ENCODE data around the gene TENM4. TPM values are rescaled to one million over a fixed set of nuclear protein-coding genes. Genes with fewer than 3 reads are reported as not detected.

The TENM4 gene
- total and polyA plus RNA-seq, 2 of the 13 experiments (the other 11 are each of a cell fraction or from before 2014, with no cell fraction given) = not detected

GRCh38 chr11:78870655-78871054 lies 570.2 kb downstream of the TENM4 start (continued):
- TF ChIP-seq MYNN (CRISPR knock-in tag; IDR thresholded peaks at IDR 0.05; ENCODE audit: low read depth) (no peak), ZNF775 (CRISPR knock-in tag; IDR thresholded peaks at IDR 0.05; ENCODE audit: borderline replicate concordance) (no peak), TMF1 (CRISPR knock-in tag; IDR thresholded peaks at IDR 0.05; ENCODE audit: low read depth) (no peak), ZNF792 (CRISPR knock-in tag; IDR thresholded peaks at IDR 0.05) (no peak), PCBP1 (IDR thresholded peaks at IDR 0.05; ENCODE audit: borderline replicate concordance, low read depth, low read length) (no peak), RARA (CRISPR knock-in tag; IDR thresholded peaks at IDR 0.05) (no peak)
- TF ChIP-seq, protein P1, sequence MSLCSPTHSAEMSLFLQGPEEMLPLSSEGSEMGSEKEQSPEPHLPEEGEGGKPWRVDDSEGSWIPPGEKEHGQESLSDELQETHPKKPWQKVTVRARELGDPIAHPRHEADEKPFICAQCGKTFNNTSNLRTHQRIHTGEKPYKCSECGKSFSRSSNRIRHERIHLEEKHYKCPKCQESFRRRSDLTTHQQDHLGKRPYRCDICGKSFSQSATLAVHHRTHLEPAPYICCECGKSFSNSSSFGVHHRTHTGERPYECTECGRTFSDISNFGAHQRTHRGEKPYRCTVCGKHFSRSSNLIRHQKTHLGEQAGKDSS (CRISPR knock-in tag; IDR thresholded peaks at IDR 0.05; ENCODE audit: borderline replicate concordance, low read depth) = no peak

DNA sequence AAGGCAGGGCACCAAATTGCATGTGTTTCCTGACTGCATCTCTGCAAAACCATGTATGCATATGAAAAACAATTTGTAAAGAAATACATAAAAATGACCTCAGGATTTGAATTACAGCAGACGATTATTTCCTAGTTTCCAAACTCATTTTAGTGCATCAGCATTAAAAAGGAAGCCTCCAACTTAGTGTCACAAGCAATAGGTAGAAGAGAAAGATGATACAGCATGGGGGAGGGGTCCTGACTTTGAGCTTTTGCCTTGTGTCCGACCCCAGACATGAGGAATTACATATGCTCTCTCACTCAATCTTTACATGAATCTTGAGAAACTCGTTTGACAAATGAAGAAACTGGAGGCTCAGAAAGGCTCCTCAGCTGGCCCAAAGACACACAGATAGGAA lies 571.5 kb downstream of the TENM4 start:
- no peaks in the 10 kb centered on the region for H3K36me3 ChIP-seq (replicated peaks in 1 of 2; ENCODE audit: control insufficient read depth in 1 of 2, insufficient read depth in 2 of 2, low read length in 2 of 2)
- BruUV-seq (replicated peaks) = no TSS peak

More for the DNA sequence above, 571.5 kb downstream of the TENM4 start:
- in situ Hi-C loops (cut with HindIII; ENCODE audit: extremely low pct_ligation_motif_present, low pct_unique_long_range_greater_than_20kb) (no loop called here), intact Hi-C loops (cut with micrococcal nuclease; ENCODE audit: unreplicated experiment) (no loop called here)
- H3K4me2 ChIP-seq (ENCODE audit: low read depth, low read length) = no peak overlapping the region
- ChIA-PET CTCF (ENCODE audit: low intra/inter-chr PET ratio, low total read pairs) (no interaction called here), POLR2A (no interaction called here)
- H4K20me1 ChIP-seq (ENCODE audit: insufficient read depth, low read length) = no peaks in the 10 kb centered on the region
- no peak for FAIRE-seq
- TF ChIP-seq LRRFIP1 (CRISPR knock-in tag; conservative IDR thresholded peaks at IDR 0.05) = no peak
- no peak for TF ChIP-seq KIAA2018 (CRISPR knock-in tag; IDR thresholded peaks at IDR 0.05; ENCODE audit: borderline replicate concordance)
- no peak for TF ChIP-seq ZNF350 (CRISPR knock-in tag; IDR thresholded peaks at IDR 0.05; ENCODE audit: borderline replicate concordance, low read depth)
- TF ChIP-seq ZNF589 (CRISPR knock-in tag; conservative IDR thresholded peaks at IDR 0.05) = no peak
- no peaks in the 10 kb centered on the region; a peak in 1 of 5 replicates for H3K27me3 ChIP-seq (ENCODE audit: control insufficient read depth in 1 of 2, insufficient read depth in 2 of 2, low read length in 2 of 2)
- no peaks in the 10 kb centered on the region for H3K9me3 ChIP-seq (ENCODE audit: low read length)
- H3K9ac ChIP-seq (ENCODE audit: insufficient read depth, low read depth, low read length) = no peak overlapping the region
- no peak overlapping the region for H3K4me3 ChIP-seq (replicated peaks in 1 of 3; ENCODE audit: insufficient read depth in 1 of 3, low read depth in 2 of 3, low read length in 3 of 3)
- DNase-seq (ENCODE audit: low spot score) = no peak
- H3K79me2 ChIP-seq (ENCODE audit: insufficient read depth, low read length) = no peaks in the 10 kb centered on the region
- 0% methylated on average over 3 of the region's 3 CpGs for WGBS (ENCODE audit: low lambda C conversion rate)
- no peak overlapping the region for H2AFZ ChIP-seq (ENCODE audit: low read length)
- H3K27ac ChIP-seq (ENCODE audit: extremely low read length, insufficient read depth, low read length) = no peak overlapping the region
- no peaks in the 10 kb centered on the region for H3K4me1 ChIP-seq (ENCODE audit: insufficient read depth, low read length)
- ATAC-seq = no peak

Measured in HepG2 (cell line).